HG03457 (cell line): ENCODE measurements around the gene PLD1.
"Not testable (repeated sequence)": the region's sequence is repeated elsewhere in the genome, so short reads cannot be mapped to it uniquely, and the experiment has no call there.

Experiments
- ATAC-seq: cut with Tn5 transposase; IDR thresholded peaks from one replicate; pipeline ENCODE4 v1.9.1; 2021; ENCODE audit warnings: moderate number of reproducible peaks; ENCODE audit not compliant: unreplicated experiment

The PLD1 gene

DNA sequence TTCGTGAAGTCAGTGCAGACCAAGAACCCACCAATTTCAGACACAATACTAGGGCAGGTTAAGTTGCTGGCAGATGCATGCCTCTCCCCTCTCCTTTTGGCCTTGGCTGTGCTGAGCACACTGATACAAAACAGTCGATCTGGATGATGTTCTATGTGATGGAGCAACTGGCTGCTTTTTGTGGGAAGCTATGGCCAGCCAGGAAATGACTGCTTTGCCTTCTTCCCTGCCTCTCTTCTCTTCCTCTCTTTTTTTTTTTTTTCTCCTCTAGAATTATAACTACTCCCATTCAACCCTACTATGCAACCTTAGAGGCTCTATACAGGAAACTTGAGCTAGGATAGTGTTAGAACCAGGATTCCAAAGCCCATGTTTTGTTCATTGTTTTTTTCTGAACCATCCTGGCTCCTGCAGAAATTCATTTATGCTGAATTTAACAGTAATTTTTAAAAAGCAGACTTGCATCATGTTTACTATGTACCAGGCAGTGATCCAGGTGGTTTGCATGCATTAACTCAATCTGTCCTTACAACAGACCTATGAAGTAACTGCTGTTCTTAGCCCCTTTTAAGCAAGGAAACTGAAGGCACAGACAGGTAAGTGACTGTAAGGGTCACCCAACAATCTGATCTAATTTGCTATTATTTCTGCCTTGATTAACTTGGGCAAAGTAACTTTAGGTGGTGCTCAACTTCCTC lies 62.9 kb downstream of the PLD1 start:
- no peak for ATAC-seq

GRCh38 chr3:171746320-171747222 lies 63.7 kb downstream of the PLD1 start:
- ATAC-seq: not testable (repeated sequence)

DNA sequence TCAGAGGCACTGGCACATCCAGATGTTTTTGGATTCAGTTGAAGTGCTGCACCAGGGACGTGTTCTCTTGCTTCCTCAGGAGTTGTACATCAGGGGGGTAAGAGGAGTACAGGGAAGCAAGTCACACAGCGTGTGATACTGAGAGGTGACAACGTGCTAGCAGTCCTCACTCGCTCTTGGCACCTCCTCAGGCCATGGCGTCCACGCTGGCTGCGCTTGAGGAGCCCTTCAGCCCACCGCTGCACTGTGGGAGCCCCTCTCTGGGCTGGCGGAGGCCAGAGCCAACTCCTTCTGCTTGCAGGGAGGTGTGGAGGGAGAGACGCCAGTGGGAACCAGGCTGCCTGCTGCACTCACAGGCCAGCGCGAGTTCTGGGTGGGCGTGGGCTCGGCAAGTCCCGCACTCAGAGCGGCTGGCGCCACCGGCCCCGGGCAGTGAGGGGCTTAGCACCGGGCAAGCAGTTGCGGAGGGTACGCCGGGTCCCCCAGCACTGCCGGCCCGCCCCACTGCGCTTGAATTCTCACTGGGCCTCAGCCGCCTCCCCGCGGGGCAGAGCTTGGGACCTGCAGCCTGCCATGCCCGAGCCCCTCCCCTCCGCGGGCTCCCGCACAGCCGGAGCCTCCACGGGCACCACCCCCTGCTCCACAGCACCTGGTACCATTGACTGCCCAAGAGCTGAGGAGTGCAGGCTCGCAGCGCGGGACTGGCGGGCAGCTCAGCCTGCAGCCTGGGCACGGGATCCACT lies 64.5 kb downstream of the PLD1 start:
- ATAC-seq: no peak

- no peak for ATAC-seq
Measured at GRCh38 chr3:171744158-171744741, 66.0 kb downstream of the PLD1 start.

DNA sequence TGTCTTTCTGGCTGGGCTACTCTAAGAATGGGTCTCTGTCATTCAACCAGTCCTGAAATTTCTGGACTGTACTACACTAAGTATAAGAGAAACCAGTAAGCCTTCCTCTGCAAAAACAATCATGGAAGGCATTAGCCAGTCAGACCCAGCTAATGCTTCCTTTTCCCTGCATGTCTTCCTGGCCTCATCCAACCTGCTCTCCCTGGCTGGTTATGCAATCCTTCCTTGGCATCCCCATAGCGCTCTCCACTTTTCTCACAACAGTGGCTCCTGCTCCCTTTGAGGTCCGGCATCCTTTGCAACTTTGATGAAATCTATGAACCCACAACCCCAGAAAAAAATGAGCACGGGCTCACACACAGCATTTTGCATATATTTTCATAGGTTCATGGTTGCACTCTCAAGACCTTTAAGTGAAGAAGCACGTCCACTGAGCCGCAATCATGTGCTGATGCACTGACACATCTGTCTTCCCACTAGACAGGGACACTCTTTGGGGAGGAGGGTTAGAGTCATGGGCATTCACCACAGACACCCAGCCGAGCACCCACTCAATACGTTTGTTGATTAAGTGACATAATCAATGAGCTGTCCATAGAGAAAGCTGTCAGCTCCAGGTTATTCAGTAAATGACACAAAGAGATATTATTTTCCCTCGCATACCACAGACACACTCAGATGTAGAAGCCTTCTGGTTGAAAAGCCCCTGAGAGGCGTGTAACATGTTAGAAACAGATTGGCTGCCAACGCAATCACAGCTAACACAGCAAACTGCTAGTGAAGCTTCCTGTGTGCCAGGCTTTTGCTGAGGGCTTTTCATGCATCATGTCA lies 66.7 kb downstream of the PLD1 start:
- no peak for ATAC-seq

DNA sequence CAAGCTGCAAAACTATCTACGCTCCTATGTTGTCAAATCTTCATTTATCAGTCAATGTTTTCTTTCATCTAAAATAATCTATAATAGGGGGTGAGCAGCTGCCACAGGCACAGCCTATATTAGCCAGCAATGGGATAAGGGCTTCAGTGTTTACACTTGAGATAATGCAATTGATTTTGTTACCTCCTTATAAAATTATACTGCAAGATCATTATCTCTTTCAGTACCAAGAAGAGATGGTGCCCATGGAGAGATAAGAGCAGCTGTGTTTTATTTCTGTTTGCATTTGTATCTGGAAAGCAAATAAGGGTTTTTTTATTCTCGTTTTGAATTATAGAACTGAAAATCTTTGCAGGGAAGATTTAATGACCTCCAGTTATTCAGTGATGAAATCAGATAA lies 68.9 kb downstream of the PLD1 start:
- no peak for ATAC-seq

- ATAC-seq: no peak
Measured at GRCh38 chr3:171736556-171736955, 73.7 kb downstream of the PLD1 start.

- ATAC-seq: no peak
Measured at GRCh38 chr3:171733561-171733960, 76.7 kb downstream of the PLD1 start.

DNA sequence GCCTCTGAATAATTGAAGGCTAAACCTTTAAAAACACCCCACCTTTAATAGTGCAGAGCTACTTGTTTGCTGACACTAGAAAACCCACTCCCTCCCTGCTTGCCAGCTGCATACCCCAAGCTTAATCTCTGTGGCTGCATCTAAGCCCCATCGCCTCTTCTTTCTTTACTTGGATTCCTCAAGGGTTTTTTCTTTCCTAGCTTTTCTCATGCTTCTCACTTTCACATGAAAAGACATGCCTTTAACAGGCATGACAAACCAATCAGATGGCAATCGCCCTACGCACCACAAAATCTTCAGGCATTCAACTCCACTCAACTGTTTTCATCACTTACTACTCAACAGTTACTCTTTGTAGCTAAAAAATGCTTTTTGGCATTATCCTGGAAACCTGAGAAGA lies 77.5 kb downstream of the PLD1 start:
- no peak for ATAC-seq

DNA sequence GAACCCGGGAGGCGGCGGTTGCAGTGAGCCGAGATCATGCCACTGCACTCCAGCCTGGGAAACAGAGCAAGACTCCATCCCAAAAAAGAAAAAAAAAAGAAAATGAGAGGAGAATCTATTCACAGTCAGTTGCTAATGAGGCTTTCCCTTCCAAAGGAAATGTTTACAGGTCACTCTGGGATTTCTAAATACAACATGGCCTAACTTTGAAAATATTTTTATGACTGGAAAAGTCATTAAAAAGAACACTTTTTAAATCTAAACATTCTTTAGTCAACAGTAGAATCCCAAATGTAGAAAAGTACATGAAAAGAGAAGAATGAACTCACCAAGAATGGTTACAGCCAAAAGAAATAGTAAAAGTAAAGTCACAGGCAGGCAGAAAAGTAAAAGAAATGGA lies 78.6 kb downstream of the PLD1 start:
- ATAC-seq: no peak

DNA sequence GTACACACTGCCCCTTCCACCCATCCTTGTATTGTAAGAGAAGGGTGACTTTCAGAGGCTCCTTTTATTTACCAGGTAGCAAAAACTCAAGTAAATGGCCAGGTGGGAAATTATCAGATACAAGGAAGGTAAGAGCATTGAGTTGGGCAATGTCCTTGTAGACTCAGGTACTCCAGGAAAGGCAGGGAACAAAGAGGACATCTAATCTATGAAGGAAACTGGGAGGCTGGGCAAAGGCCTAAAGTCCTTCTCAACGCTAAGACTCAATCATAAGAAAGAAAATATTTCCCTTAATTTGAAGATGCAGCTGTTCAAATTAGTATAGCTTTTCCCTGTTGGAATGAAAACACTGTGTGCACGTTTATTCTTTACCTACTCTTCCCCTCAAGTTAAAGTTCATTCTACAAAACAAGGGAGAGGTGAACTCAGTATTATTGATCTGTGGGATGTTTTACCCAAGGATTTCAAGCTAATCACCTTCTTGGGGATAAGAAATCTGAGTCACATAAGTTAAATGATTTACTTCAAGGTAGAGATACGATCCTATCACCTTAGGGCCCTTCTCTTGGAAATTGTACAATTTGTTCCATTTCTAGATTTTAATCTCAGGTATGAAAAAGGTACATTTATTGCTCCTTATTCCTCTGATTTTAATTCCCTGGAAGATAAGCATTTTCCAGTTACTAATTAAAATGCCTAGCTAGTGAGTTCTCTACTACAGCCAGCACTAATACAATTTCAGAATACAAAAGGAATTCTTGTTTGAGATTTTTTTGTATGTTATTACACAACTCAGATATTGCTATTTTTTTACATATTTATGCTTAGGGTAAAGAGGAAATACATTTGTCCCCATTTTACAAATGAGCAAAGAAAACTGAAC lies 80.6 kb downstream of the PLD1 start:
- no peak for ATAC-seq

DNA sequence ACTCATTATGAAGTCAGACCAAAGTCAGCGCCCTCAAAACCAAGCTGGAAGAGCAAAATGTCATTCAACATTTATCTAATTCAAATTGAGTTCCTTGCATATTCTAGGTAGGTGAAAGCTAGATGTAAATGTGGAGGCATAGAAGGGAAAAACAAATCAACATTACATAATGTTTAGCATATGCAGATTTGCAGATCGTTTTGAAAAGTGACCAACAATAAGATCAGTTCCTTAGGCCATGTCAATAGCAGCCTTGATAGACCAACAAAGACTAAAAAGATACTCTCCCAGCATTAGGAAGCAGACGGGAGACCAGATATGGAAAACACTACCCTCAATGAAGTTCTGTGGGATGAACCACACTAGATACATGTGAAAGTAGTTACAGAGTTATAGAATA lies 83.0 kb downstream of the PLD1 start:
- no peak for ATAC-seq

DNA sequence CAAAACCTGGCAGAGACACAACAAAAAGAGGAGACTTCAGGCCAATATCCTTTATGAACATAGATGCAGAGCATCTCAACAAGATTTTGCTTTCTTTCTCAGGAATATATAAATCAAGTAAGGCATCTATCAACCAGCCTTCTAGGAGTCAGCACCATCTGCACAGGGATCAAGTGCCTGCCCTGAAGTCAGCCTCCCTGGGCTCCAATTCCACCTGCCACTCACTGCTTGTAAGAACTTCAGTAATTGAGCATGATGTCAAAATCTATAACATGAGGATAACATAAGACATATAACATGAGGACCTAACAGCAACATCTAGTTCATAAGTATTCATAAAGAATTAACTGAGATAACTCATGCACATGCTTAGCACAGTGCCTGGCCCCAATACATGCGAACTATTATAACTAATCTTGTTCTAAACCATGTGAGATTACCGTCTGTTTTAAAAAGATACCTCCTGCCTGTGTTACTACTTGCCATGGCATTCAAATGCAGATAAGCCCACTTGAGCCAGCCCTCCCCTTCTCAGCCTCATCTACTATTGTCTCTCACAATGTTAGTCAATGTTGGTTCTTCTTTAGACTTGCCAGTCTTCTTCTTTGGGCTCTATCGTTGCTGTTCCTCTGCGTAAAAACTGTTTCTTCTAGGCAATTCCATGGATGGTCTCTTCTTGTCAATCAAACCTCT lies 91.6 kb downstream of the PLD1 start:
- ATAC-seq: no peak

GRCh38 chr3:171715155-171715554 lies 95.1 kb downstream of the PLD1 start:
- no peak for ATAC-seq

GRCh38 chr3:171712171-171712938 lies 97.9 kb downstream of the PLD1 start:
- no peak for ATAC-seq

- ATAC-seq: no peak
Measured at GRCh38 chr3:171711461-171712170, 98.7 kb downstream of the PLD1 start.

- no peak for ATAC-seq
Measured at GRCh38 chr3:171710359-171710758, 99.9 kb downstream of the PLD1 start.
